Esophagus muscularis mucosa (tissue), 4 donors: ENCODE measurements around the gene KMT2A. TPM values are rescaled to one million over a fixed set of nuclear protein-coding genes. Genes with fewer than 3 reads are reported as not detected.

Experiments
- DNase-seq: peaks from one replicate; pipeline ENCODE4 v3.0.0-alpha.2; 2017; ENCODE audit errors: extremely low spot score
- H3K27ac ChIP-seq, 4 donors: fragments of 200-600 bp; sonication (generic); replicated peaks in 1 of 4; 1 replicate in 3 of 4; 2 replicates in 1 of 4; pipeline ENCODE4 v1.5.1; 2016 to 2019; ENCODE audit warnings: mild to moderate bottlenecking in 1 of 4
- H3K27me3 ChIP-seq, 4 donors: fragments of 200-600 bp; sonication (generic); one replicate each; pipeline versions ENCODE4 v1.5.1 to v1.6.0; 2016 to 2019
- H3K36me3 ChIP-seq, 4 donors: fragments of 200-600 bp; sonication (generic); one replicate each; pipeline ENCODE4 v1.5.1; 2016 to 2019
- H3K4me1 ChIP-seq, 4 donors: fragments of 200-600 bp; sonication (generic); one replicate each; pipeline ENCODE4 v1.5.1; 2016 to 2019
- H3K4me3 ChIP-seq, 4 donors: fragments of 200-600 bp; sonication (generic); 1 replicate in 2 of 4; 2 replicates in 2 of 4; pipeline ENCODE4 v1.5.1; 2016 to 2019; ENCODE audit warnings: mild to moderate bottlenecking in 4 of 4, moderate library complexity in 1 of 4
- H3K9me3 ChIP-seq, 4 donors: fragments of 200-600 bp; sonication (generic); 1 replicate in 3 of 4; 2 replicates in 1 of 4; pipeline ENCODE4 v1.5.1; 2016 to 2019
- CTCF ChIP-seq, 3 experiments: fragments of 200-600 bp in 2 of 3; fragments of 450-650 bp in 1 of 3; sonication (generic) in 2 of 3; IDR thresholded peaks; one replicate each; pipeline ENCODE4 v1.5.1; 2017 to 2019; ENCODE audit warnings: antibody characterized with exemption in 3 of 3, mild to moderate bottlenecking in 2 of 3, moderate library complexity in 1 of 3
- EP300 ChIP-seq: sonication (generic); formaldehyde crosslinking; IDR thresholded peaks from one replicate; pipeline ENCODE4 v1.6.1; 2017; ENCODE audit warnings: antibody characterized with exemption
- POLR2A ChIP-seq: fragments of 450-650 bp; IDR thresholded peaks from one replicate; pipeline ENCODE4 v1.6.1; 2017; ENCODE audit warnings: antibody characterized with exemption, moderate library complexity, mild to moderate bottlenecking, low read depth
- POLR2AphosphoS5 ChIP-seq, 2 donors: sonication (generic); formaldehyde crosslinking; IDR thresholded peaks; one replicate each; pipeline ENCODE4 v1.6.1; 2017; ENCODE audit warnings: antibody characterized with exemption in 2 of 2
- WGBS: methylation state at CpG from one replicate; pipeline ENCODE4 v1.1.5; 2018; 5-methylcytosine and 5-hydroxymethylcytosine counted together
- intact Hi-C: fragments of 100-400 bp; cut with DNase I; formaldehyde crosslinking; loops from one replicate; pipeline ENCODE4 v1.15.1; 2023
- total RNA-seq, 4 donors: library from RNA; depleted of rRNA; stranded (reverse); fragments of >200 nt; gene quantifications; one replicate each; pipeline versions ENCODE4 v1.1.0 to v1.2.1, GENCODE V29; 2016

The KMT2A gene
- total RNA-seq, 4 donors from 2014 or later = 61.0 to 68.7 (median 62.1) TPM

DNA sequence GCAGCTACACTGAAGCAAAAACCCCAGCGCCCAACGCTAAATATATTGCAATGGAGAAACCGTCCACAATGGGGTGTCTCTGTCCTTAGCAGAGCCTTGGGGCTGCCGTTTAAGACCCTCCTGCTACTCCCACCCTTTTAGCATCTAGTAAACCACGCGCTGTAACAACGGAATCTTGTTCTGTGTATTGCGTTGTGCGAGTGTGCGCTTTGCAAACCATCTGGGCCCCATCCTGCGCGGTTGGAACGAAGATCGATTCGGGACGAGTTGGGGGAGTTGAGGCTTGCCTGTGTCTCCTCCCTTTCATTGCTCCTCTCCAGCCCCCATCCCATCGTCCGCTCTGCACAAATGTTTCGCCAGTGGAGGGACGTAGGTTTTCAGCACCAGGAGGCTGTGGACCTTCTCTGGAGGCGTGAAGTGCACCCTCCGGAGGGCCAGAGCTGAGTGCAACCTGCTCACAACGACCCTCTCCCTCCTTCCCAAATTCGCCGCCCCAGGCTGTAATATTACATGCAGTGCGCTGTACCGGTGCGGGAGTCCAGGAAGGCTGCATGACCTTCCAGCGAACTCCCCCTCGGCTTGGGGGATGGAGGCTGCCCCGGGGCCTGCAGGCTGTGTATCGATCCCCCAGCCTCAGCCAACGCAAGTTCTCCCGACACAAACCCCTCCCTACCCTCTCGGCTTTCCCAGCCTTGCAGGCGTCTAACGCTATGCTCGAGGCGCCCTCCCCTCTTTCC, 1.6 kb upstream of the KMT2A start:
- intact Hi-C loops = loop anchor here (5.0 kb wide), 1 partner anchor 32 kb away; the partner anchor contains the start of gene ATP5MG
- Histone ChIP-seq H3K4me3 (peak overlapping the region; percentile 92 to 99 (median 96)), H3K27ac (peak overlapping the region; percentile 93 to 96 (median 94)), H3K4me1 (peaks cover 32 to 44% (median 40%) of the 10 kb centered on the region in 4 donors), H3K36me3 (no peaks in the 10 kb centered on the region), H3K27me3 (no peaks in the 10 kb centered on the region), H3K9me3 (no peaks in the 10 kb centered on the region)
- DNase-seq = no peak
- under 1% methylated on average over 37 of the region's 39 CpGs for WGBS
- TF ChIP-seq CTCF (IDR thresholded peaks at IDR 0.05) (no peak), POLR2AphosphoS5 (IDR thresholded peaks at IDR 0.05) (no peak), EP300 (no peak), POLR2A (no peak)

DNA sequence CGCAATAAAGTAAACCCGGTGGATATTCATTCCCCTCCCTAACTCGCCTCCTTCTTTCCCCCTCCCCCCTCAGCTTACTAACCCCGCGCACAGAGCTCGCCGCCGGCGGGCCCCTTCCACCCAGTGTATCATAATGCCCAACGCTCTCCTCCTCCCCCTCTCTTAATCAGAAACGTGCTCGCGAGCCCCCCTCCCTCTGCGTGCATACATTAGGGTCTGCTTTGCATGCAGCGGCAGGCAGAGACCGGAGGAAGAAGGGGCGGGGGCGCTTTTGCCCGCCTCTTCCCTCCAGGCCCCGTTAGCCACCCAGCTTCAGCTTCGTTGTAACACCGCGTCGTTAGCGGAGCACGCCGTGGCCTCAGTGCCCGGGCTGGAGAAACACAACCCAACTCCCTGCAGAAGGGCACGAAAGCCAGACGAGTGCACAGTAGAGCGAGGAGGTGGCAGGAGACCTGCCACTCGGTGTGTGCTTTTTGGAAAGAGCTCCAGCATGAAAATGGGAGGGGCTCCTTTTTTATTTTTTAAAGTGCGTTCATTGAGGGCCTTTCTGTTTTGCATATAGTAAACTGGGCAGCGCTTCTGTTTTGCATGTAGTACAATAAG, 901 bp upstream of the KMT2A start:
- TF ChIP-seq POLR2AphosphoS5 (IDR thresholded peaks at IDR 0.05) (no peak), CTCF (IDR thresholded peaks at IDR 0.05) (no peak), EP300 (no peak), POLR2A (no peak)
- Histone ChIP-seq H3K36me3 (no peaks in the 10 kb centered on the region), H3K4me1 (peaks cover 39 to 51% (median 47%) of the 10 kb centered on the region in 4 donors), H3K9me3 (no peaks in the 10 kb centered on the region), H3K4me3 (peak overlapping the region; percentile 92 to 99 (median 96)), H3K27ac (peak overlapping the region; percentile 93 to 96 (median 94)), H3K27me3 (no peaks in the 10 kb centered on the region)
- intact Hi-C loops = loop anchor here (5.0 kb wide), 1 partner anchor 33 kb away; the partner anchor contains the start of gene ATP5MG
- WGBS = 2% methylated on average over 33 of the region's 34 CpGs
- DNase-seq = no peak

DNA sequence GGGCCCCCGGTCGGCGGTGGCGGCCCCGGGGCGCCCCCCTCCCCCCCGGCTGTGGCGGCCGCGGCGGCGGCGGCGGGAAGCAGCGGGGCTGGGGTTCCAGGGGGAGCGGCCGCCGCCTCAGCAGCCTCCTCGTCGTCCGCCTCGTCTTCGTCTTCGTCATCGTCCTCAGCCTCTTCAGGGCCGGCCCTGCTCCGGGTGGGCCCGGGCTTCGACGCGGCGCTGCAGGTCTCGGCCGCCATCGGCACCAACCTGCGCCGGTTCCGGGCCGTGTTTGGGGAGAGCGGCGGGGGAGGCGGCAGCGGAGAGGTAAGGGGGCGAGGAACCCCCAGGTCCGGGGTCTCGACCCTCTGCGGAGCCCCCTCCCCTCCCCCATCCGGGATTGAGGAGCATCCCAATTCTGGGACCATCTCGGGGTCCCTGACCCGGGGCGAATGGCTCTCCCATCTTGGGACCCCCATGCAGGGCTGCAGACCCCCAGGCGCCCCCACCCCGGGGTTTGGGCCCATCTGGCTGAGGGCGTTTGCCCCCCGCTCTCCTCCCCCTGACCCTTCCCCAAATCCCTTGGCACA, 431 bp downstream of the KMT2A start:
- Histone ChIP-seq H3K4me3 (peak overlapping the region; percentile 92 to 99 (median 96)), H3K27me3 (no peaks in the 10 kb centered on the region), H3K9me3 (no peaks in the 10 kb centered on the region), H3K36me3 (no peaks in the 10 kb centered on the region), H3K4me1 (peaks cover 52 to 64% (median 60%) of the 10 kb centered on the region in 4 donors), H3K27ac (peak overlapping the region; percentile 93 to 96 (median 94))
- intact Hi-C loops = loop anchor here (5.0 kb wide), 1 partner anchor 34 kb away; the partner anchor contains the start of gene ATP5MG
- 0% methylated on average over 1 of the region's 55 CpGs for WGBS
- no peak for DNase-seq
- TF ChIP-seq EP300 (no peak), POLR2A (no peak), POLR2AphosphoS5 (IDR thresholded peaks at IDR 0.05) (no peak), CTCF (IDR thresholded peaks at IDR 0.05) (no peak)

- Histone ChIP-seq H3K4me3 (peak overlapping the region; percentile 92 to 99 (median 96)), H3K36me3 (no peaks in the 10 kb centered on the region), H3K27me3 (no peaks in the 10 kb centered on the region), H3K9me3 (no peaks in the 10 kb centered on the region), H3K4me1 (peaks cover 58 to 71% (median 67%) of the 10 kb centered on the region in 4 donors), H3K27ac (peak overlapping the region; percentile 93 to 96 (median 94))
- whole genome bisulfite sequencing = under 1% methylated on average over 27 of the region's 28 CpGs
- intact Hi-C loops = loop anchor here (5.0 kb wide), 1 partner anchor 35 kb away; the partner anchor contains the start of gene ATP5MG
- DNase-seq = no peak
- TF ChIP-seq POLR2A = no peak
- peak in 1 of 2 donors; percentile 4 for TF ChIP-seq POLR2AphosphoS5 (IDR thresholded peaks at IDR 0.05)
Measured at GRCh38 chr11:118437208-118438125, 1.2 kb downstream of the KMT2A start.
